T-cell (primary cell): ENCODE measurements around the gene FAM177A1. TPM values are rescaled to one million over a fixed set of nuclear protein-coding genes. Genes with fewer than 3 reads are reported as not detected.

Experiments used
- ATAC-seq, 4 experiments: fragments of 200-7000 bp in 3 of 4; fragments of 150-1000 bp in 1 of 4; cut with Tn5 transposase; replicated peaks in 1 of 4; 1 replicate in 3 of 4; 2 replicates in 1 of 4; pipeline ENCODE4 v1.10.0; 2021; ENCODE audit warnings: moderate library complexity in 3 of 4, mild to moderate bottlenecking in 2 of 4, moderate number of reproducible peaks in 1 of 4
- CTCF ChIA-PET, 2 donors: fragments of 300-600 bp; sonication (Branson Sonifier 250); formaldehyde crosslinking; loops; one replicate each; lab custom pipeline; 2022; ENCODE audit warnings: antibody characterized with exemption in 2 of 2; lab: Charles Lee
- POLR2A ChIA-PET, 2 donors: fragments of 300-600 bp; sonication (Branson Sonifier 250); formaldehyde crosslinking; loops; one replicate each; lab custom pipeline; 2022; ENCODE audit warnings: antibody characterized with exemption in 2 of 2; lab: Charles Lee
- DNase-seq, 35 experiments: peaks; one replicate each; pipeline versions ENCODE4 v3.0.0 to v3.0.0-alpha.2; 2013 to 2023
- H3K27ac ChIP-seq: one replicate; pipeline ENCODE4 v1.5.1; 2013; ENCODE audit warnings: low read length
- H3K27me3 ChIP-seq, 2 experiments: replicated peaks in 1 of 2; 1 replicate in 1 of 2; 2 replicates in 1 of 2; pipeline versions ENCODE4 v1.6.1 to v1.7.0; 2013; ENCODE audit warnings: low read length in 1 of 2, mixed read lengths in 1 of 2; ENCODE audit not compliant: control insufficient read depth in 2 of 2, insufficient read depth in 2 of 2; ENCODE audit errors: extremely low read depth in 1 of 2
- H3K36me3 ChIP-seq, 2 donors: 1 replicate in 1 of 2; 2 replicates in 1 of 2; pipeline versions ENCODE4 v1.6.1 to v1.7.0; 2013; ENCODE audit warnings: low read length in 1 of 2; ENCODE audit not compliant: control insufficient read depth in 2 of 2, insufficient read depth in 1 of 2; ENCODE audit errors: extremely low read depth in 1 of 2
- H3K4me1 ChIP-seq, 2 experiments: 1 replicate in 1 of 2; 2 replicates in 1 of 2; pipeline versions ENCODE4 v1.6.1 to v1.7.0; 2013; ENCODE audit warnings: low read length in 2 of 2, mixed read lengths in 1 of 2; ENCODE audit not compliant: insufficient read depth in 2 of 2, control insufficient read depth in 1 of 2; ENCODE audit errors: extremely low read depth in 1 of 2
- H3K4me3 ChIP-seq, 2 donors: 1 replicate in 1 of 2; 2 replicates in 1 of 2; pipeline versions ENCODE4 v1.5.1 to v1.7.0; 2013; ENCODE audit warnings: mild to moderate bottlenecking in 2 of 2, low read length in 1 of 2, moderate library complexity in 1 of 2; ENCODE audit not compliant: control insufficient read depth in 1 of 2; ENCODE audit errors: extremely low read depth in 1 of 2
- H3K9me3 ChIP-seq: 2 replicates; pipeline ENCODE4 v1.7.0; 2013
- H3K27ac Mint-ChIP-seq, 2 donors: one replicate each; pipeline ENCODE4 v1.8.0; 2020 to 2021; ENCODE audit warnings: mild to moderate bottlenecking in 2 of 2, mixed read lengths in 2 of 2
- H3K27me3 Mint-ChIP-seq, 2 donors: one replicate each; pipeline ENCODE4 v1.8.0; 2021 to 2022; ENCODE audit warnings: mixed read lengths in 2 of 2
- H3K36me3 Mint-ChIP-seq: one replicate; pipeline ENCODE4 v1.8.0; 2021; ENCODE audit warnings: mixed read lengths
- H3K4me1 Mint-ChIP-seq, 3 donors: one replicate each; pipeline ENCODE4 v1.8.0; 2020 to 2022; ENCODE audit warnings: mixed read lengths in 3 of 3, mild to moderate bottlenecking in 1 of 3
- H3K4me3 Mint-ChIP-seq, 3 donors: one replicate each; pipeline ENCODE4 v1.8.0; 2020 to 2022; ENCODE audit warnings: mild to moderate bottlenecking in 3 of 3, mixed read lengths in 3 of 3, moderate library complexity in 3 of 3
- H3K9me3 Mint-ChIP-seq, 3 donors: one replicate each; pipeline ENCODE4 v1.8.0; 2020 to 2022; ENCODE audit warnings: mixed read lengths in 3 of 3
- WGBS: methylation state at CpG from one replicate; pipeline ENCODE4 v1.1.5; 2013; ENCODE audit warnings: missing lambda C conversion rate; ENCODE audit not compliant: insufficient coverage; 5-methylcytosine and 5-hydroxymethylcytosine counted together
- total RNA-seq, 35 experiments: library from RNA in 6 of 35; stranded (reverse) in 6 of 35; fragments of 120-200 nt in 1 of 35; gene quantifications; one replicate each; pipeline versions ENCODE4 v1.2.1 to v1.2.4 and lab custom pipeline; 2013 to 2026

The FAM177A1 gene
- total RNA-seq, 5 donors from 2014 or later (not counting 1 experiment from before 2014, with no cell fraction given) = 35.7 to 141 (median 38.7) TPM

DNA sequence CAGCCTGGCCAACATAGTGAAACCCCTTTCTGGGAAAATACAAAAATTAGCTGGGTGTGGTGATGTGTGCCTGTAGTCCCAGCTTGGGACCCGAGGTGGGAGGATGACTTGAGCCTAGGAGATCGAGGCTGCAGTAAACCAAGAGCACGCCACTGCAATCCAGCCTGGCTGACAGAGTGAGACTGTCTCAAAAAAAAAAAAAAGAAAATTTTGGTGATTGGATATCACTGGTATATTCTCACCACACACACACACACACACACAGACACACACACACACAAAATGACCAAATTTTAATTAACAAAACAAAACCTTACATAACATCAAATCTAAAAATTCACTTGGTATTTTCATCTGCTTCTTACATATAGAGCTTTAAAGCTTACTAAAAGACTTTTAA, 3.4 kb upstream of the FAM177A1 start:
- Histone ChIP-seq H3K4me1 (peaks cover 4 to 11% of the 10 kb centered on the region in 2 experiments), H3K4me3 (no peak overlapping the region), H3K27me3 (no peaks in the 10 kb centered on the region), H3K27ac (no peak overlapping the region), H3K36me3 (no peaks in the 10 kb centered on the region), H3K9me3 (no peaks in the 10 kb centered on the region)
- DNase-seq = no peak
- Mint-ChIP-seq H3K27me3 (no peaks in the 10 kb centered on the region), H3K4me3 (no peak overlapping the region), H3K27ac (no peak overlapping the region), H3K36me3 (peaks cover under 1% of the 10 kb centered on the region), H3K9me3 (no peaks in the 10 kb centered on the region), H3K4me1 (peaks cover 14 to 18% (median 17%) of the 10 kb centered on the region in 3 donors)
- no peak for ATAC-seq
- POLR2A ChIA-PET = interaction anchor here (0.5 to 0.7 kb wide), 4 partner anchors 18 to 254 kb away, joined by 3 to 6 read pairs (median 4); no protein-coding TSS in a partner anchor
- CTCF ChIA-PET = interaction anchor here in 1 of 2 donors (0.6 to 0.7 kb wide), 2 partner anchors 187 to 334 kb away, joined by 4 read pairs; no protein-coding TSS in a partner anchor
- no CpG with 5 or more reads among the region's 3 CpGs for WGBS

GRCh38 chr14:35043046-35043445, 3.0 kb upstream of the FAM177A1 start:
- Mint-ChIP-seq H3K9me3 (no peaks in the 10 kb centered on the region), H3K27me3 (no peaks in the 10 kb centered on the region), H3K4me3 (no peak overlapping the region), H3K4me1 (peaks cover 18 to 22% (median 21%) of the 10 kb centered on the region in 3 donors), H3K36me3 (peaks cover 4% of the 10 kb centered on the region), H3K27ac (no peak overlapping the region)
- ATAC-seq (no peak), DNase-seq (no peak)
- Histone ChIP-seq H3K9me3 (no peaks in the 10 kb centered on the region), H3K4me3 (no peak overlapping the region), H3K36me3 (no peaks in the 10 kb centered on the region), H3K27me3 (no peaks in the 10 kb centered on the region), H3K27ac (no peak overlapping the region), H3K4me1 (peaks cover 4 to 12% of the 10 kb centered on the region in 2 experiments)
- no CpG with 5 or more reads among the region's 2 CpGs for WGBS
- ChIA-PET POLR2A (interaction anchor here (0.5 to 0.7 kb wide), 7 partner anchors 19 to 783 kb away, joined by 3 to 11 read pairs (median 4); partner anchors contain the start of gene BRMS1L (in 1 of the 2)), CTCF (interaction anchor here in 1 of 2 donors (1.0 kb wide), 1 partner anchor 16 kb away, joined by 3 read pairs; no protein-coding TSS in a partner anchor)

GRCh38 chr14:35044939-35045797, 904 bp upstream of the FAM177A1 start:
- peak overlapping the region; percentile 73 to 88 (median 85) for H3K4me3 Mint-ChIP-seq
- peaks cover 4 to 12% of the 10 kb centered on the region in 2 experiments for H3K4me1 ChIP-seq
- H3K9me3 ChIP-seq = no peaks in the 10 kb centered on the region
- POLR2A ChIA-PET = interaction anchor here (0.5 to 3.0 kb wide), 19 partner anchors 8 to 509 kb away, joined by 3 to 58 read pairs (median 4); partner anchors contain the start of genes SRP54 (in 2 of the 2), NFKBIA (in 1 of the 2), PPP2R3C (in 1 of the 2) and PRORP (in 1 of the 2)
- H3K27me3 Mint-ChIP-seq = no peaks in the 10 kb centered on the region
- DNase-seq = peak in 2 of 35 experiments; percentile 22 to 49
- WGBS = no CpG with 5 or more reads among the region's 8 CpGs
- H3K4me1 Mint-ChIP-seq = peaks cover 25 to 31% (median 27%) of the 10 kb centered on the region in 3 donors
- H3K9me3 Mint-ChIP-seq = no peaks in the 10 kb centered on the region
- ATAC-seq = peak in 1 of 4 experiments; percentile 38
- no peaks in the 10 kb centered on the region for H3K27me3 ChIP-seq
- H3K27ac ChIP-seq = peak overlapping the region; percentile 99
- peak overlapping the region; percentile 95 to 96 for H3K27ac Mint-ChIP-seq
- H3K36me3 Mint-ChIP-seq = peaks cover 10% of the 10 kb centered on the region
- CTCF ChIA-PET = interaction anchor here (0.5 to 2.8 kb wide), 7 partner anchors 20 to 371 kb away, joined by 3 to 15 read pairs (median 5); partner anchors contain the start of genes NFKBIA (in 1 of the 2) and SRP54 (in 1 of the 2)
- peak overlapping the region; percentile 62 to 71 for H3K4me3 ChIP-seq
- no peaks in the 10 kb centered on the region for H3K36me3 ChIP-seq

DNA sequence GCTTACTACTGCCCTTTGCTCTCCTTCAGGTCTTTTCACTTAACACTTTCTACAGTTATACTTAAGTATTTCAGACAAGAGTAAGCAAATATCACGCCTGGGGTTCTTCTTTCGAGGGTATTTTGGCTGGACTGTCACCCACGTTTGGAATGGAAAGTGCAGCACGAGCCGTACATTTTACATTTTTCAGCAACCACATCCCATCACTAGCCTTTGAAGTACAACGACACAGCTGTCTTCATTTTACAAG, 349 bp upstream of the FAM177A1 start:
- no peaks in the 10 kb centered on the region for H3K27me3 Mint-ChIP-seq
- H3K36me3 ChIP-seq = peaks cover 0 to 3% of the 10 kb centered on the region in 2 donors
- 3% methylated on average over 4 of the region's 6 CpGs for WGBS
- H3K4me3 ChIP-seq = peak overlapping the region; percentile 62 to 71
- H3K27ac Mint-ChIP-seq = peak overlapping the region; percentile 95 to 96
- no peak for DNase-seq
- ATAC-seq = no peak
- peaks cover 25 to 31% (median 27%) of the 10 kb centered on the region in 3 donors for H3K4me1 Mint-ChIP-seq
- H3K27me3 ChIP-seq = no peaks in the 10 kb centered on the region
- H3K4me3 Mint-ChIP-seq = peak overlapping the region; percentile 73 to 88 (median 85)
- H3K27ac ChIP-seq = peak overlapping the region; percentile 99
- H3K9me3 ChIP-seq = no peaks in the 10 kb centered on the region
- peaks cover 13% of the 10 kb centered on the region for H3K36me3 Mint-ChIP-seq
- no peaks in the 10 kb centered on the region for H3K9me3 Mint-ChIP-seq
- CTCF ChIA-PET = interaction anchor here (0.5 to 2.8 kb wide), 8 partner anchors 19 to 371 kb away, joined by 3 to 15 read pairs (median 5); partner anchors contain the start of genes NFKBIA (in 1 of the 2) and SRP54 (in 1 of the 2)
- H3K4me1 ChIP-seq = peaks cover 4 to 12% of the 10 kb centered on the region in 2 experiments
- POLR2A ChIA-PET = interaction anchor here (0.5 to 3.0 kb wide), 21 partner anchors 9 to 509 kb away, joined by 3 to 58 read pairs (median 4); partner anchors contain the start of genes SRP54 (in 2 of the 2), BAZ1A (in 1 of the 2), NFKBIA (in 1 of the 2) and PPP2R3C (in 1 of the 2)

DNA sequence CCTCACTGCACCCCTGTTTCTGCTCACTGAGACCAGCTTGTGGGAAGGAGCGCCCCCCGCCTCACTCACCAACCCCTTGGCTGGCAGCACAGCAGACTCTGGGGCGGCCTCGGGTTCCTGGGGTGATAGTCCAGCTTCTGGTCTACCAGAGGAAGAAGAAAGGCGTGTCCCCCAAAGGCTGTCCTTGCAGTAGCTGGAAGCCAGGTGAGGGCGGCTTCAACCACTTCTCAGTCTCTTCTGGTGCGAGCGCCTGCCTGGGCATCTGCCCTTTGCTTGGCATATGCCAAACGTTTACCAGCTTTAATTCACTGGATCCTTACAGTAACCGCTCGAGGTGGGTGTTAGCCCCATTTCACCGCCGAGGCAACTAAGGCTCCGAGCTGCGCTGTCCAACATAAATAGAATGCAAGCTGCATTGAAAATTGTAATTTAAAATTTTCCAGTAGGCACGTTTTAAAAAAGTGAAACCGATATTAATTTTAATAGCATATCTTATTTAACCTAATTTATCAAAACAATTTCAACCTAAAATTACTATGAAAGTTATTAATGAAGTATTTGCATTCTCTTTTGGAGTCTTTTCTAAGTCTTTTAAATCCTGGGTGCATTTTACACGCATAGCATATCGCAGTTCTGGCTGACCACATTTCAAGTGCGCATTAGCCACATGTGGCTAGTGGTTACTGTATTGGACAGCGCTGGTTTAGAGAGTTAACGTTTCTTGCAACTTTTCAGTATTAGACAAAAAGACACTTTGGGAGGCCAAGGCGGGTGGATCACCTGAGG, 872 bp downstream of the FAM177A1 start:
- Histone ChIP-seq H3K4me3 (peak overlapping the region; percentile 65 to 91), H3K4me1 (peaks cover 4 to 12% of the 10 kb centered on the region in 2 experiments), H3K36me3 (peaks cover 7 to 8% of the 10 kb centered on the region in 2 donors), H3K27ac (peak overlapping the region; percentile 98), H3K27me3 (no peaks in the 10 kb centered on the region), H3K9me3 (no peaks in the 10 kb centered on the region)
- H3K27ac Mint-ChIP-seq = peak overlapping the region; percentile 93 to 95
- CTCF ChIA-PET = interaction anchor here in 1 of 2 donors (0.6 to 2.8 kb wide), 9 partner anchors 25 to 511 kb away, joined by 4 to 15 read pairs (median 5); partner anchors contain the start of genes NFKBIA and SRP54
- peak overlapping the region; percentile 73 to 88 (median 85) for H3K4me3 Mint-ChIP-seq
- H3K36me3 Mint-ChIP-seq = peaks cover 14% of the 10 kb centered on the region
- WGBS = 8% methylated on average over 11 of the region's 23 CpGs
- DNase-seq = peak in 8 of 35 experiments; percentile 10 to 46 (median 27)
- H3K4me1 Mint-ChIP-seq = peaks cover 25 to 31% (median 27%) of the 10 kb centered on the region in 3 donors
- POLR2A ChIA-PET = interaction anchor here (0.5 to 3.0 kb wide), 30 partner anchors 12 to 444 kb away, joined by 3 to 58 read pairs (median 4); partner anchors contain the start of genes PPP2R3C (in 2 of the 2), SRP54 (in 2 of the 2), BAZ1A (in 1 of the 2) and NFKBIA (in 1 of the 2)
- peak in 3 of 4 experiments; percentile 6 to 10 (median 7) for ATAC-seq
- H3K9me3 Mint-ChIP-seq = no peaks in the 10 kb centered on the region
- no peaks in the 10 kb centered on the region for H3K27me3 Mint-ChIP-seq
